ENCODE data around the gene NCAM1. TPM values are rescaled to one million over a fixed set of nuclear protein-coding genes. Genes with fewer than 3 reads are reported as not detected.

The NCAM1 gene
- total RNA-seq, 4 donors from 2014 or later = 7.2 to 18.6 (median 14.4) TPM

DNA sequence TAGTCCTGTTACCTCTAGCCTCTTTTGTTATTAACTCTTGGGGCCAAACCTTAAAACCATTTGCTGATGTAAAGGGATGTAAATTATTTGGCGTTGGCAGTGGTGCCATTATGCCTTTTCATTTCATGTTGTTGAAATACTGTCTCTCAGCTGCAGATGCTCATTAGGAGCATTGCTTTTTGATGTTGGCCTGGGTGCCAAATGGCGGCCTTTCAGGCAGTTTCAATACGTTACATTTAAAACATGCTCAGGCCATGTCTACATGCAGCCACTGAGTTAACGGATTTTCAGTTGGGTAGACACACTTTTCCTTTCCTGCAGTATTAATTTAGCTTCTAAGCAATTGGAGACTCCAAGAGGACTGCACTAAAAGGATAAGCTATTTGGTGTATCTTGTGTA lies 5.3 kb downstream of the NCAM1 start:
- DNase-seq = no peak
- H3K36me3 ChIP-seq = no peaks in the 10 kb centered on the region
- intact Hi-C loops (cut with DNase I; ENCODE audit: low total_unique reads) = no loop called here
- 77 to 84% methylated on average over 2 to 4 of the region's 4 CpGs for WGBS, 2 donors (ENCODE audit: low coverage in 1 of 2)
- no peak overlapping the region for H3K27ac ChIP-seq
- TF ChIP-seq EP300 (IDR thresholded peaks at IDR 0.05; ENCODE audit: low read depth) (no peak), POLR2A (IDR thresholded peaks at IDR 0.05) (no peak)
- TF ChIP-seq, protein P1, sequence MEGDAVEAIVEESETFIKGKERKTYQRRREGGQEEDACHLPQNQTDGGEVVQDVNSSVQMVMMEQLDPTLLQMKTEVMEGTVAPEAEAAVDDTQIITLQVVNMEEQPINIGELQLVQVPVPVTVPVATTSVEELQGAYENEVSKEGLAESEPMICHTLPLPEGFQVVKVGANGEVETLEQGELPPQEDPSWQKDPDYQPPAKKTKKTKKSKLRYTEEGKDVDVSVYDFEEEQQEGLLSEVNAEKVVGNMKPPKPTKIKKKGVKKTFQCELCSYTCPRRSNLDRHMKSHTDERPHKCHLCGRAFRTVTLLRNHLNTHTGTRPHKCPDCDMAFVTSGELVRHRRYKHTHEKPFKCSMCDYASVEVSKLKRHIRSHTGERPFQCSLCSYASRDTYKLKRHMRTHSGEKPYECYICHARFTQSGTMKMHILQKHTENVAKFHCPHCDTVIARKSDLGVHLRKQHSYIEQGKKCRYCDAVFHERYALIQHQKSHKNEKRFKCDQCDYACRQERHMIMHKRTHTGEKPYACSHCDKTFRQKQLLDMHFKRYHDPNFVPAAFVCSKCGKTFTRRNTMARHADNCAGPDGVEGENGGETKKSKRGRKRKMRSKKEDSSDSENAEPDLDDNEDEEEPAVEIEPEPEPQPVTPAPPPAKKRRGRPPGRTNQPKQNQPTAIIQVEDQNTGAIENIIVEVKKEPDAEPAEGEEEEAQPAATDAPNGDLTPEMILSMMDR (IDR thresholded peaks at IDR 0.05) = no peak
- H3K4me3 ChIP-seq = no peak overlapping the region
- in situ Hi-C loops (cut with MboI; ENCODE audit: low pct_ligation_motif_present in 1 of 4, low pct_unique_long_range_greater_than_20kb in 1 of 4, low sequenced_read_pairs in 3 of 4) = no loop called here
- H3K27me3 ChIP-seq = peaks cover 38% of the 10 kb centered on the region
- peaks cover 0 to 8% (median 2%) of the 10 kb centered on the region in 4 donors for H3K4me1 ChIP-seq
- no peaks in the 10 kb centered on the region for H3K9me3 ChIP-seq

DNA sequence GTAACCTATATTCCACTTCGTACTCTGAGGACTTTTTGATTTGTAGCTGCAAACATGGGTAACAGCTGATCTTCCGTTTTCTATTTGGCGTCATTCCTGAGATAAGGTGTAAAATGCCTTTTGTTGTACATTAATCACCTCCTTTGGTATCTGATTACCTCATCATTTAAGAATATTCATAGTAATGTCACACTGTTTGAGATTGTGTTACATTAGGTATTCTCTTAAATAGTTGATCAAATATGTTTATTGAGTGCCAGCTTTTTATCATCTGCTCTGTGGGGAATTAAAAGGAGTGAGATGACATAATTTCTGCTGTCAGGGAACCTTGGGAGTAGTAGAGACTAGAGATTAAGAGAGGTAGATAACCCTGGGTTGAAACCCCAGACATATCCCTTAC lies 5.9 kb downstream of the NCAM1 start:
- 72 to 86% methylated on average over 3 of the region's 3 CpGs for whole genome bisulfite sequencing, 2 donors (ENCODE audit: low coverage in 1 of 2)

DNA sequence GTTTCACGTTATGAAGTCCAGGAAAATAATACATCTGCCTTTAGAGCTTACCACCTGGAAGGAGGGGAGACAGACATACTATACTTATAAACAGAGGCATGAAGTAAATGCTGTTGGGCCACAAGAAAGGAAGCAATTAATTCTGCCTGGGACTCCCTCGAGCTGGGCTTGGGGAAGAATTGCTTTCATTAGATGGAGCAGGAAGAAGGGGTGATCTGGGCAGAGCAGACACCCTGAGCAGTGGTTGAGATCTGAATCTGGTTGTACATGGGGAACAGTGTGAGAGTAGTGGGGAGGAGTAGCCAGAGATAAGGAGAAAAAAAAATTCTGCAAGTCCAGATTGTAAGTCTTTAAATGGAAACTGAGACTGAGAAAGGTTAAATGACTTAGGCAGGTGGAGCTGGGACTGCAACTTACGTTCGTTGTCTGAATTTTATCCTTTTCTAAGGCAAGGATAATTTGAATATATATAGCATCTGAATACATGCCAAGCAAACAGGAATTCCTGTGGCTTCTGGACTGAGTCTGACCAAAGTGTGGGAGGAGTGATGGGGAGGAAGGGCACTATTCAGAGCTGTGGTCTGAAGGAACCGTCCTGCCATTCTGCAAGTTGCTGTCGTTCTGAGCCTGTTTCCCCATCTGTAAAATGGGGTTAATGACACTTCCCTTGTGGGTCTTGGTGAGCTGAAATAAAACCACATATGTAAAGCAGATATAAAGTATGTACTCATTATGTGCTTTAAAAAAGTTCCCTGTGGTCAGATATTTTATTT lies 7.9 kb downstream of the NCAM1 start:
- 26 to 27% methylated on average over 6 of the region's 6 CpGs for WGBS, 2 donors (ENCODE audit: low coverage in 1 of 2)
- H3K4me1 ChIP-seq = peaks cover 0 to 3% (median 0%) of the 10 kb centered on the region in 4 donors
- in situ Hi-C loops (cut with MboI; ENCODE audit: low pct_ligation_motif_present in 1 of 4, low pct_unique_long_range_greater_than_20kb in 1 of 4, low sequenced_read_pairs in 3 of 4) = no loop called here
- TF ChIP-seq POLR2A (IDR thresholded peaks at IDR 0.05) = no peak
- no peak for TF ChIP-seq POLR2AphosphoS5 (IDR thresholded peaks at IDR 0.05)
- TF ChIP-seq, protein P1 (IDR thresholded peaks at IDR 0.05) = no peak
- no peak for TF ChIP-seq EP300 (IDR thresholded peaks at IDR 0.05; ENCODE audit: low read depth)
- H3K9me3 ChIP-seq = no peaks in the 10 kb centered on the region
- intact Hi-C loops (cut with DNase I; ENCODE audit: low total_unique reads) = no loop called here
- H3K4me3 ChIP-seq = no peak overlapping the region
- H3K27me3 ChIP-seq = peaks cover 15% of the 10 kb centered on the region
- no peaks in the 10 kb centered on the region for H3K36me3 ChIP-seq
- H3K27ac ChIP-seq = no peak overlapping the region
- no peak for DNase-seq

More for the DNA sequence above, 5.9 kb downstream of the NCAM1 start:
- peaks cover 0 to 8% (median 1%) of the 10 kb centered on the region in 4 donors for H3K4me1 ChIP-seq
- H3K27ac ChIP-seq = no peak overlapping the region
- H3K36me3 ChIP-seq = no peaks in the 10 kb centered on the region
- in situ Hi-C loops (cut with MboI; ENCODE audit: low pct_ligation_motif_present in 1 of 4, low pct_unique_long_range_greater_than_20kb in 1 of 4, low sequenced_read_pairs in 3 of 4) = no loop called here
- no peaks in the 10 kb centered on the region for H3K9me3 ChIP-seq
- H3K27me3 ChIP-seq = peaks cover 32% of the 10 kb centered on the region
- H3K4me3 ChIP-seq = no peak overlapping the region
- TF ChIP-seq, protein P1 (IDR thresholded peaks at IDR 0.05) = no peak
- TF ChIP-seq EP300 (IDR thresholded peaks at IDR 0.05; ENCODE audit: low read depth) = no peak
- TF ChIP-seq POLR2AphosphoS5 (IDR thresholded peaks at IDR 0.05) = no peak
- no peak for TF ChIP-seq POLR2A (IDR thresholded peaks at IDR 0.05)
- DNase-seq = no peak
- intact Hi-C loops (cut with DNase I; ENCODE audit: low total_unique reads) = no loop called here

DNA sequence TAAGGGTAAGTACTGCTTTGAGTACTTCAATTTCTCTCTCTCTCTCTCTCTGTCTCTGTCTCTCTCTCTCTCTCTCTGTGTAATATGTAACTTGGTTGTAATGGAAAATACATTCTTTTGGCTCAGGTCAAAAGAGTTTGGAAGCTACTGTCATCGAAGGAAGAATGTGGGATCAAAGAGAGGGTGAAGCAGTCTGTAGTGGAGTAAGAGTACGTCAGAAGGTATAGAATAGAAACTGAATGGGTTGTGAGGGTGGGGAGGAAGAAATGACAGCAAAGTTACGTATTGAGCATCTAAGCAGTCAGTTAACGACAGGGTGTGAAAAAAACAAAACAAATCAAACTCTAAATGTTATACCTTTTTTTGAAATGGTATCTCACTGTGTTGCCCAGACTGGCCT lies 10.0 kb downstream of the NCAM1 start:
- peaks cover 0 to 3% (median 0%) of the 10 kb centered on the region in 4 donors for H3K4me1 ChIP-seq
- H3K4me3 ChIP-seq = no peak overlapping the region
- 63 to 77% methylated on average over 4 of the region's 4 CpGs for WGBS, 2 donors (ENCODE audit: low coverage in 1 of 2)
- no peaks in the 10 kb centered on the region for H3K9me3 ChIP-seq
- no peak for TF ChIP-seq POLR2A (IDR thresholded peaks at IDR 0.05)
- no peak for TF ChIP-seq POLR2AphosphoS5 (IDR thresholded peaks at IDR 0.05)
- TF ChIP-seq EP300 (IDR thresholded peaks at IDR 0.05; ENCODE audit: low read depth) = no peak
- TF ChIP-seq, protein P1 (IDR thresholded peaks at IDR 0.05) = no peak
- in situ Hi-C loops (cut with MboI; ENCODE audit: low pct_ligation_motif_present in 1 of 4, low pct_unique_long_range_greater_than_20kb in 1 of 4, low sequenced_read_pairs in 3 of 4) = no loop called here
- no peaks in the 10 kb centered on the region for H3K36me3 ChIP-seq
- DNase-seq = no peak
- no peak overlapping the region for H3K27ac ChIP-seq
- no peaks in the 10 kb centered on the region for H3K27me3 ChIP-seq
- intact Hi-C loops (cut with DNase I; ENCODE audit: low total_unique reads) = no loop called here

All from transverse colon (tissue), 4 donors.